Liver (tissue), 9 donors: ENCODE data around the gene ABCC9. TPM values are rescaled to one million over a fixed set of nuclear protein-coding genes. Genes with fewer than 3 reads are reported as not detected.

ENCODE experiments used
- DNase-seq: peaks from one replicate; pipeline ENCODE4 v3.0.0-alpha.2; 2017; ENCODE audit warnings: low spot score
- H3K27ac ChIP-seq, 2 donors: one replicate each; pipeline ENCODE4 v1.7.0; 2013; ENCODE audit warnings: inconsistent platforms in 2 of 2, low read length in 2 of 2, control low read depth in 1 of 2, low read depth in 1 of 2, mild to moderate bottlenecking in 1 of 2
- H3K27me3 ChIP-seq, 4 donors: one replicate each; pipeline versions ENCODE4 v1.6.1 to v1.7.0; 2013; ENCODE audit warnings: low read length in 3 of 4, inconsistent platforms in 1 of 4, mild to moderate bottlenecking in 1 of 4, moderate library complexity in 1 of 4; ENCODE audit not compliant: control insufficient read depth in 4 of 4, insufficient read depth in 4 of 4
- H3K36me3 ChIP-seq, 4 donors: one replicate each; pipeline versions ENCODE4 v1.6.1 to v1.7.0; 2013; ENCODE audit warnings: low read length in 3 of 4, mild to moderate bottlenecking in 3 of 4, low read depth in 1 of 4, moderate library complexity in 1 of 4; ENCODE audit not compliant: control insufficient read depth in 4 of 4, insufficient read depth in 3 of 4
- H3K4me1 ChIP-seq, 4 donors: one replicate each; pipeline versions ENCODE4 v1.6.1 to v1.7.0; 2013; ENCODE audit warnings: low read length in 3 of 4, mild to moderate bottlenecking in 3 of 4, moderate library complexity in 1 of 4; ENCODE audit not compliant: control insufficient read depth in 4 of 4, insufficient read depth in 4 of 4
- H3K4me3 ChIP-seq, 3 donors: one replicate each; pipeline versions ENCODE4 v1.6.1 to v1.7.0; 2013; ENCODE audit warnings: low read length in 3 of 3, control low read depth in 1 of 3, low read depth in 1 of 3, mild to moderate bottlenecking in 1 of 3
- H3K9ac ChIP-seq, 2 donors: one replicate each; pipeline ENCODE4 v1.7.0; 2013; ENCODE audit warnings: low read length in 2 of 2, mild to moderate bottlenecking in 2 of 2, moderate library complexity in 2 of 2, control low read depth in 1 of 2, low read depth in 1 of 2
- H3K9me3 ChIP-seq, 4 donors: one replicate each; pipeline versions ENCODE4 v1.6.1 to v1.7.0; 2013; ENCODE audit warnings: low read length in 3 of 4; ENCODE audit not compliant: control insufficient read depth in 4 of 4
- ATF3 ChIP-seq: IDR thresholded peaks from 2 replicates; pipeline ENCODE4 v1.6.1; 2016; ENCODE audit warnings: antibody characterized with exemption
- CTCF ChIP-seq: fragments of 150-350 bp; IDR thresholded peaks from 2 replicates; pipeline ENCODE4 v1.5.1; 2017; ENCODE audit warnings: improper control_type of control experiment, low read depth, low read length; ENCODE audit not compliant: missing input control
- FOXA1 ChIP-seq: IDR thresholded peaks from 2 replicates; pipeline ENCODE4 v1.6.1; 2016; ENCODE audit warnings: antibody characterized with exemption
- FOXA2 ChIP-seq: IDR thresholded peaks from 2 replicates; pipeline ENCODE4 v1.6.1; 2016; ENCODE audit warnings: antibody characterized with exemption
- GABPA ChIP-seq, 2 donors: IDR thresholded peaks in 1 of 2; conservative IDR thresholded peaks in 1 of 2; 2 replicates each; pipeline ENCODE4 v1.6.1; 2016; ENCODE audit warnings: antibody characterized with exemption in 2 of 2, mild to moderate bottlenecking in 1 of 2, moderate library complexity in 1 of 2
- HNF4A ChIP-seq, 2 donors: conservative IDR thresholded peaks; 2 replicates each; pipeline ENCODE4 v1.6.1; 2016; ENCODE audit warnings: antibody characterized with exemption in 2 of 2, mild to moderate bottlenecking in 2 of 2
- HNF4G ChIP-seq: IDR thresholded peaks from 2 replicates; pipeline ENCODE4 v1.6.1; 2016; ENCODE audit warnings: antibody characterized with exemption
- JUND ChIP-seq, 2 donors: IDR thresholded peaks; 2 replicates each; pipeline ENCODE4 v1.6.1; 2016; ENCODE audit warnings: antibody characterized with exemption in 2 of 2
- MAX ChIP-seq: IDR thresholded peaks from 2 replicates; pipeline ENCODE4 v1.6.1; 2016; ENCODE audit warnings: antibody characterized with exemption
- NR2F2 ChIP-seq: IDR thresholded peaks from 2 replicates; pipeline ENCODE4 v1.6.1; 2016; ENCODE audit warnings: antibody characterized with exemption
- RAD21 ChIP-seq, 2 donors: IDR thresholded peaks; 2 replicates each; pipeline ENCODE4 v1.6.1; 2016; ENCODE audit warnings: antibody characterized with exemption in 2 of 2, mild to moderate bottlenecking in 2 of 2
- REST ChIP-seq: IDR thresholded peaks from 2 replicates; pipeline ENCODE4 v1.6.1; 2016; ENCODE audit warnings: antibody characterized with exemption, mild to moderate bottlenecking
- SP1 ChIP-seq: IDR thresholded peaks from 2 replicates; pipeline ENCODE4 v1.6.1; 2018; ENCODE audit warnings: antibody characterized with exemption, mild to moderate bottlenecking
- YY1 ChIP-seq: IDR thresholded peaks from 2 replicates; pipeline ENCODE4 v1.6.1; 2016; ENCODE audit warnings: antibody characterized with exemption, mild to moderate bottlenecking
- ZBTB33 ChIP-seq: IDR thresholded peaks from 2 replicates; pipeline ENCODE4 v1.6.1; 2016; ENCODE audit warnings: antibody characterized with exemption
- WGBS: extraction: QIAGEN DNeasy Blood & Tissue Kit; methylation state at CpG from one replicate; pipeline ENCODE4 v1.1.7; 2013; 5-methylcytosine and 5-hydroxymethylcytosine counted together
- polyA plus RNA-seq, 2 donors: library from polyadenylated mRNA; stranded (reverse) in 1 of 2; unstranded in 1 of 2; fragments of 200-250 nt in 1 of 2; fragments of >200 nt in 1 of 2; fragmentation: Nextera tagmentation in 1 of 2; extraction: Ambion mirVana in 1 of 2; gene quantifications; one replicate each; pipeline versions ENCODE4 v1.2.1 to v1.2.3, GENCODE V29; 2013 to 2015
- total RNA-seq, 2 donors: library from RNA; depleted of rRNA; stranded (reverse); fragments of >200 nt; gene quantifications; one replicate each; pipeline ENCODE4 v1.2.3, GENCODE V29; 2014
- donor health status: healthy.
- donor health status: healthy.
- donor health status: healthy.
- donor health status: healthy.
- donor health status: healthy.

The ABCC9 gene
- total and polyA plus RNA-seq, 4 donors, result 2.7 to 55.6 (median 10.7) TPM

- H3K4me1 ChIP-seq, result peaks cover 1 to 62% (median 45%) of the 10 kb centered on the region in 4 donors
Observed at GRCh38 chr12:21818627-21819026, 122.6 kb downstream of the ABCC9 start.

GRCh38 chr12:21815306-21816062, 125.7 kb downstream of the ABCC9 start:
- 77% methylated on average over 1 of the region's 1 CpG for WGBS
- Histone ChIP-seq H3K27me3 (no peaks in the 10 kb centered on the region), H3K27ac (no peak overlapping the region), H3K36me3 (peaks cover 0 to 7% (median 3%) of the 10 kb centered on the region in 4 donors), H3K4me1 (peaks cover 1 to 65% (median 41%) of the 10 kb centered on the region in 4 donors), H3K4me3 (no peak overlapping the region), H3K9me3 (no peaks in the 10 kb centered on the region), H3K9ac (no peak overlapping the region)
- TF ChIP-seq RAD21 (IDR thresholded peaks at IDR 0.05) (no peak), MAX (no peak), HNF4G (no peak), FOXA1 (no peak), NR2F2 (no peak), GABPA (IDR thresholded peaks at IDR 0.05 in 1 of 2, conservative IDR thresholded peaks at IDR 0.05 in 1 of 2) (no peak), SP1 (no peak), HNF4A (conservative IDR thresholded peaks at IDR 0.05) (no peak), ATF3 (no peak), CTCF (no peak), JUND (IDR thresholded peaks at IDR 0.05) (no peak), REST (no peak), ZBTB33 (no peak), YY1 (no peak)
- no peak for DNase-seq

More at GRCh38 chr12:21818627-21819026, 122.6 kb downstream of the ABCC9 start:
- WGBS, result 27% methylated on average over 2 of the region's 2 CpGs
- TF ChIP-seq FOXA2 (peak; percentile 5), NR2F2 (no peak), RAD21 (IDR thresholded peaks at IDR 0.05) (peak in 1 of 2 donors; percentile 29)
- H3K4me3 ChIP-seq, result no peak overlapping the region
- no peaks in the 10 kb centered on the region for H3K9me3 ChIP-seq
- H3K27me3 ChIP-seq, result no peaks in the 10 kb centered on the region
- peaks cover 0 to 2% (median 0%) of the 10 kb centered on the region in 4 donors for H3K36me3 ChIP-seq
- no peak overlapping the region for H3K9ac ChIP-seq
- peak overlapping the region; percentile 6 to 64 for H3K27ac ChIP-seq
- DNase-seq, result no peak
